Fibroblast of skin of left biceps (primary cell): Measurements from ENCODE around the gene ZBTB34.
"Not testable (repeated sequence)": the region's sequence is repeated elsewhere in the genome, so short reads cannot be mapped to it uniquely, and the experiment has no call there.

Source experiments
- DNase-seq, 2 experiments: peaks; one replicate each; pipeline ENCODE4 v3.0.0-alpha.2; 2013; ENCODE audit warnings: low read depth in 2 of 2

Gene ZBTB34

GRCh38 chr9:126860077-126860756, at the start of gene ZBTB34:
Gene ZBTB34 (plus strand): TSS chr9:126860639. CDS start chr9:126879400, 18,761 bp downstream.
- no peak for DNase-seq

- no peak for DNase-seq
These were observed 47.4 kb upstream of the ZBTB34 start for GRCh38 chr9:126813072-126813471.

DNA sequence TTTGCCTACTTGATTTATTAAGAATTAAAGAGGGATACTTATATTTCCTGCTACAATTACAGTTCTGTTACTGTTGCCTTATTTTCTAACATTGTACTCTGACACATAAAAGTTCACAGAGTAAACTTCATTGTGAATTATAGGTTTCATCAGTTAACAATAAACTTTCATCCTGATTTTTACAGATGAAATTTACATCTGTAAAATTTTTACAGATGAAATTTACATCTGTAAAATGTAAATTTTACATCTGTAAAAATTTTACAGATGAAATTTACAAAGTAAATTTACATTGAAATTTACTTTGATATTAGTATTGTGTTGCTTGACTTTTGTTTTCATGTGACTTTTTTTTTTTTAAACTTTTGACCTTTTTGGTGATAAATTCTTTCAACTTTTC, 46.3 kb upstream of the ZBTB34 start:
- DNase-seq, result no peak

DNA sequence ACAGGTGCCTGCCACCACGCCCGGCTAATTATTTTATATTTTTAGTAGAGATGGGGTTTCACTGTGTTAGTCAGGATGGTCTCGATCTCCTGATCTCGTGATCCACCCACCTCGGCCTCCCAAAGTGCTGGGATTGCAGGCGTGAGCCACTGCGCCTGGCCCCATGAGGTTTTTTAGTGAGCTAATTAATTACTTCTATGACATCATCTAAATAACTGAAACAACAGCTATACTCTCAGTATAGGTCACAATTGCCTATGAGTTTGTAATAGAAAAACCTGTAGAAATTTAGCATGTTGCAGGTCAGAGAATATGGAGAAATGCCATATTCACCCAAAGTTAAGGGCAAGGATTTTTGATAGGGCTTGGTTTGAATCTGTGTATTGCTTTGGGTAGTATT, 42.8 kb upstream of the ZBTB34 start:
- not testable (repeated sequence) for DNase-seq

GRCh38 chr9:126818482-126818881, 42.0 kb upstream of the ZBTB34 start:
- no peak for DNase-seq

DNA sequence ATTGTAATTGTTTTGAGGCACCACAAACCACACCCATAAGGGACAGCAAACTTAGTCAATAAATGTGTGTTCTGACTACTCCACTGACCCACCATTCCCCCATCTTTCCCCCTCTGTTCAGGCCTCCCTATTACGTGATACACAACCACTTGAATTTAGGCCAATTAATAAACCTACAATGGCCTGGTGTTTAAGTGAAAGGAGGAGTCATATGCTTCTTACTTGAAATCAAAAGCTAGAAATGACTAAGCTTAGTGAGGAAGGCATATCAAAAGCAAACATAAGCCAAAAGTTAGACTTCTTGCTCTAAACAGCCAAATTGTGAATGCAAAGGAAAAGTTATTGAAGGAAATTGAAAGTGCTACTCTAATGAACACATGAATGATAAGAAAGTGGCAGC, 41.0 kb upstream of the ZBTB34 start:
- DNase-seq, result no peak

GRCh38 chr9:126822278-126822677, 38.2 kb upstream of the ZBTB34 start:
- DNase-seq, result no peak

DNA sequence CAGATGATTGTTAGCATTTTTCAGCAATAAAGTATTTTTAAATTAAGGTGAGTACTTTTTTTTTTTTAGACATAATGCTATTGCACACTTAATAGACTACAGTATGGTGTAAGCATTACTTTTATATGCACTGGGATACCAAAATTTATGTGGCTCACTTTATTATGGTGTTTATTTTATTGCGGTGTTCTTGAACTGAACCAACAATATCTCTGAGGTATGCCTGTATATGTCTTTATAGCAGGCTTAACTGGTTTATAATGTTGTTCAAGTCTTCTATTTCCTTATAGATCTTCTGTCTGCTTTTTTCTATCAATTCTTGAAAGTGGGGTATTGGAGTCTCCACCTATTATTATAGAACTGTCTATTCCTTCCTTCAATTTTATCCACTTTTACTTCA, 37.6 kb upstream of the ZBTB34 start:
- no peak for DNase-seq

GRCh38 chr9:126824052-126824451, 36.4 kb upstream of the ZBTB34 start:
- not testable (repeated sequence) for DNase-seq

DNA sequence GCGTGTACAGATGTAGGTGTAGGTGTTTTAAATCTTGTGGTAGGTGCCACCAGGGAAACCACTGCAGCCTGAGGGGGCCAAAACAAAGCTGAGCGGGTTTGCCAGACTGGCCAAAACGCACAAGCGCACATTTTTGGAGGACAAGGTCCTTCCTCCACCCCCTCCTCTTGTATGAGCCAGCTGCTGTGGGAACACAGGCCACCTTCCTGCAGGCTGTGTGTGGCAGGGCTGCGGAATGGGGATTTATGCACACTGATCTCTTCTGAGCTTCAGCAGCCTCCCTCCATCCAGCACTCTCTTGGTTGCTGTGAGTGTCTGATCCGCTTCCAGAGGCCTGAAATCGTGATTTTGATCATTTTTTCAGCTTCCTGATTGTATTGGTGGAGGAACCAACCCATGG, 33.2 kb upstream of the ZBTB34 start:
- DNase-seq, result no peak

- no peak for DNase-seq
These were observed 31.4 kb upstream of the ZBTB34 start for GRCh38 chr9:126829035-126829434.

DNA sequence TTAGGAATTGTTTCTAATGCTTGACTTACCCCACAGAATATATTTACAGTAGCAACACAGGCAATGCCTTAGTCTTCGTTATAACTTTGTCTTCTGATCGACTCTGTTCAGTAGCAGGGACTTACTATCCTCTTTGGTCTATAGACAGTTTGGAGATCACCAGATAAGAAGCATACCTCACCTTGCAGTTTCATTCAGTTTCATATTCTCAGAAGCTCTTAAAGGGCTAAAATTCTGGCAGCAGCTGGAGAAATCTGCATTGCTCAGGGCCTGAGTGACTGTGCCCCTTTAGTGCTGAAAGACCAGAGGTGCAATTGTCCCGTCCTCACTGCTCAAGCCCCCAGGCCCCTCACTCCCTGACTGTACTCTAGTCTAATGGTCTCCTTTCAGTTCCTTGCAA, 29.6 kb upstream of the ZBTB34 start:
- DNase-seq, result no peak

GRCh38 chr9:126832440-126832839, 28.0 kb upstream of the ZBTB34 start:
- DNase-seq, result no peak

GRCh38 chr9:126833020-126833419, 27.4 kb upstream of the ZBTB34 start:
- no peak for DNase-seq

- DNase-seq, result no peak
These were observed 26.6 kb upstream of the ZBTB34 start for GRCh38 chr9:126833710-126834345.

DNA sequence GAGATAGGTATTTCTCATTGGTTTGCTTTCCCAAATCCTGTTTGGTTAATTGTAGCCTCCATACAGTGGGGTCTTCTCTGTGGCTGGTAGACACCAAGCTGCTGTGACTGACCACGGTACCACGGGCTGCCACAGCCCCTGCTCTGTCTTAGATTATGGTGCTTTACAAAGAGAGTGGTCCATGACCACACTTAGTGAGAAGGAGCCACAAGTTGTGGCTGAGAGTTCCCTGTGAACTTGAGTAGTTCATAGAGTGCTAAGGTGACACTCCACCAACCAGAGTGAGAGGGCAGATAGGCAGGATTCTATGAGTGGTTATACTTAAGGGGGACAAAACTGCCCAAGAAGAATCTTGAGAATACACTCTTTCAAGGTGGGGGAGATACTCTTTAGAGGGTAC, 25.8 kb upstream of the ZBTB34 start:
- no peak for DNase-seq

DNA sequence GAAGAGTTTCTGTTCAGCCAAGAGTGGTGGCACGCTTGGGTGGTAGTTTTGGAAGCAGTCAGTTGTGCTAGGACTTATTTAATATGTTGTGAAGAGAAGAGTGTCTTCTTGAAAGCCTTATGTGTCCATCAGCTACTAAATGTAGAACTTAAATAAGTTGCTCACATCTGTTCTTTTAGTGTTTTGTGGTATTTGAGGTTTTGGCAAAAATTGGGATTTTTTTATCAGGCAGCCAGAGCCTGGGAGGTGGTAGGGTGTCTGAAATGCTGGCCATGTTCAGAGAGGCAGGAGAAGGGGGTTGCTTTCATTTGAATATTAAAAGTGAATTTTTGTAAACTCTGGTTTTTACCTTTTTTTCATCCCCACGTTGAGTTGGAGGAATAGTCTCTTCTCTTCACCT, 24.2 kb upstream of the ZBTB34 start:
- peak; percentile 23 to 29 for DNase-seq

GRCh38 chr9:126838055-126838811, 22.2 kb upstream of the ZBTB34 start:
- DNase-seq, result no peak

- DNase-seq, result no peak
These were observed 21.5 kb upstream of the ZBTB34 start for GRCh38 chr9:126838895-126839294.

DNA sequence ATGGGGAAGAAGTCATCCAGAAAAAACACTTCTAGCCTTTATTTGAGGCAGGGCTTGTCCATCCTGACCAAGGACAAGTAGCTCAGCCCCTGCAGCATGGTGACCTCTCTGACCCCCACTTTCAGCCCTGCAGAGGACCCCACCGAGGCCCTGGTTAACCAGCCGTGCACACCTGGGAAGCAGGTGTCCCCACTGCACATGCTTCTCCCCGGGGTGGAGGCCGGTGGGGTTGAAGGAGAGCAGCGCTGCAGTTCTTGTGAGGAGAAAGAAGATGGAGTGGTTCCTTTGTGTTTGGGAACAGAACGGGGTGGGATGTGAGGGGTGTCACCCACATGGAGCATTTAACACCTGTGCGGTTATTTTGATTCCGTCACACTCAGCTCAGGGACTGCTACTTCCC, 21.1 kb upstream of the ZBTB34 start:
- DNase-seq, result no peak

DNA sequence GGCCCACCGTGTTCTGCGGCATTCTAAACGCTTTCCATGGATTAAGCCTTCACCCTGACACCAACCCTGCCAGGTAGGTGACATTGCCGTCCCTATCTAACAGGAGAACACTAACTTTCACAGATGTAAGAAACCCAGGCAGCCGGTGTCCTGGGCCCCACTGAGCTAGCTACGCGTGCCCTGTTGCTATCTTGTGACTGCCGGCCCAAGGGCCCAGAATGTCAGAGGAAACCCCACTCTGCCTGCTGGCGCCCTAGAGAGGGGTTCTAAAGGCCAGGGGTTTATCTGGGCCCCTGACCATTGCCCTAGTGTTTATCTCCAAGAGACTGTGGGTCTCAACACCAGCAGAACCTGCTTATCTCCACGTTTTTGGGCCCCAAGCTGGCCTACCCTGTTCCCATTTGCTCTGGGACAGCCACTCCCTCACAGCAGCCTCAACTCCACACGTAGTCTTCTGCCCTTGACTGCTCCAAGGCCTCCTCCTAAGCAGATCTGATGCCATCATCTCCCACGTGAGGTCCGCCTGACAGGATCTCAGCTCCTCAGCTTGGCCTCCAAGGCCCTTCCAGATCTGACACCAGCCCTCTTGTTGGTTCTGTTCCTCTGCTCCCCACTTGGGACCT, 18.1 kb upstream of the ZBTB34 start:
- DNase-seq, result no peak

DNA sequence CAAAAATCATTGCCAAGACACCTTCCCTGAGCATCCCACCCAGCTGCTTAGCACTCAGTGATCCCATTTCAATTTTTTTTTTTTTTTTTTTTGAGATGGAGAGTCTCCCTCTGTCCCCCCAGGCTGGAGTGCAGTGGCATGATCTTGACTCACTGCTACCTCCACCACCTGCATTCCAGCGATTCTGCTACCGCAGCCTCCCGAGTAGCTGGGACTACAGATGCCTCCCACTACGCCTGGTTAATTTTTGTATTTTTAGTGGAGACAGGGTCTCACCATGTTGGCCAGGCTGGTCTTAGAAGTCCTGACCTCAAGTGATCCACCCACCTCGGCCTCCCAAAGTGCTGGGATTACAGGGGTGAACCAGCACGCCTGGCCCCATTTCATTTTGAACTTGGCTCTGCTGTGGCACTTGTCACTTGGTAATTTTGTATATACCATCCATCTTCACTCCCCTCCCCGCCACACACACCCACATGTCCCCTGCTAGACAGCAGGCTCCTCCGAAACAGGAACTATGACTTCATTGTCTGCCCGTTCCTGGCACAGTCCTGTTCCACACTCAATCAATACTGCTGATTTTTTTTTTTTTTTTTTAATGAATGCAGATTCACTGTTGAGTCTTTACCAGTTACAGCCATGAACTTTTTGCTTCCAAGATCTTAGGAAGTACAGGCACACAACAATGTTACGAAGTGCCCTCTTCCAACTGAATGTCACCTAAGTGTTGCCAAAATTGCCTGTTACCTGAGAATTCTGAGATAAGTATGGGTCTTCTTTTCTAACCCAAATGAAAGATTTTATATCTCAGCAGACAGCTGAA, 17.3 kb upstream of the ZBTB34 start:
- no peak for DNase-seq
